ENCODE results near the gene NEURL3. TPM values are rescaled to one million over a fixed set of nuclear protein-coding genes. Genes with fewer than 3 reads are reported as not detected.

NEURL3 gene
- total RNA-seq, 4 donors from 2014 or later, result not detected

DNA sequence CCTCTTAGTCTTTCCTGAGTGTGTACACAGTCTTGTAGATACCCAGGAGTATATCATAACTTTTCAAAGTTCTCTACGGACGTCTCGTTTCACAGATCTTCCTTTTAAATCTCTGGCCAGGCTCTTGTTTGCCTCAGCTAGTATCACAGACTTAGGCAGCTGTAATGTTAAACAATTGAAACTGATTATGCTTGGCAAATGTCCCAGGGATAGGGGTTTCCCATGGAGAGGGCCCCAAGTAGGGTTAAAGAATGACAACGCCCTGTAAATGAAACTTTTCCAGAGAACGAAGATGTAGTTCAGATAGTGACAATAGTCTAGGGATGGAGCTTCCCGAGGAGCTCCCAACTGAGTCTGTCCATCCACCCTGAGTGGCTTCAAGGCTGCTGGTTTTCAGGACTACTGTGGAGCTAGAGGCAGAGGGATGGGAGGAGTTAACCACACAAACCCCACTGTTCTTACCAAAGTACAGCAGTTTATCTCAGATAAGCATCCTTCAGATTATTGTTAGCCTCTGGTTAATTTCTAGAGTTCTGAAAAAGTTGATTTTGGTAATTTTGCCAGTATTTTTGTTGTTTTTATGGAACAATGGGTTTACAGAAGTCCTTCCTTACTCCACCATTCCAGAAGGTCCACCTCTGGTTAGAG, 9.1 kb downstream of the NEURL3 start:
- Histone ChIP-seq H3K4me1 (no peaks in the 10 kb centered on the region), H3K27me3 (peaks cover 11 to 17% (median 14%) of the 10 kb centered on the region in 3 donors), H3K36me3 (no peaks in the 10 kb centered on the region), H3K27ac (peak overlapping the region in 1 of 4 donors; percentile 48), H3K4me3 (no peak overlapping the region), H3K9me3 (no peaks in the 10 kb centered on the region)
- intact Hi-C loops (cut with DNase I; ENCODE audit: low total_unique reads) (no loop called here), in situ Hi-C loops (cut with MboI; ENCODE audit: low sequenced_read_pairs in 4 of 4) (no loop called here)
- TF ChIP-seq, protein P1, sequence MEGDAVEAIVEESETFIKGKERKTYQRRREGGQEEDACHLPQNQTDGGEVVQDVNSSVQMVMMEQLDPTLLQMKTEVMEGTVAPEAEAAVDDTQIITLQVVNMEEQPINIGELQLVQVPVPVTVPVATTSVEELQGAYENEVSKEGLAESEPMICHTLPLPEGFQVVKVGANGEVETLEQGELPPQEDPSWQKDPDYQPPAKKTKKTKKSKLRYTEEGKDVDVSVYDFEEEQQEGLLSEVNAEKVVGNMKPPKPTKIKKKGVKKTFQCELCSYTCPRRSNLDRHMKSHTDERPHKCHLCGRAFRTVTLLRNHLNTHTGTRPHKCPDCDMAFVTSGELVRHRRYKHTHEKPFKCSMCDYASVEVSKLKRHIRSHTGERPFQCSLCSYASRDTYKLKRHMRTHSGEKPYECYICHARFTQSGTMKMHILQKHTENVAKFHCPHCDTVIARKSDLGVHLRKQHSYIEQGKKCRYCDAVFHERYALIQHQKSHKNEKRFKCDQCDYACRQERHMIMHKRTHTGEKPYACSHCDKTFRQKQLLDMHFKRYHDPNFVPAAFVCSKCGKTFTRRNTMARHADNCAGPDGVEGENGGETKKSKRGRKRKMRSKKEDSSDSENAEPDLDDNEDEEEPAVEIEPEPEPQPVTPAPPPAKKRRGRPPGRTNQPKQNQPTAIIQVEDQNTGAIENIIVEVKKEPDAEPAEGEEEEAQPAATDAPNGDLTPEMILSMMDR (IDR thresholded peaks at IDR 0.05 in 4 of 5, conservative IDR thresholded peaks at IDR 0.05 in 1 of 5), result no peak
- TF ChIP-seq POLR2A (IDR thresholded peaks at IDR 0.05), result no peak
- ATAC-seq, result peak in 1 of 2 donors; percentile 16
- DNase-seq, result no peak

DNA sequence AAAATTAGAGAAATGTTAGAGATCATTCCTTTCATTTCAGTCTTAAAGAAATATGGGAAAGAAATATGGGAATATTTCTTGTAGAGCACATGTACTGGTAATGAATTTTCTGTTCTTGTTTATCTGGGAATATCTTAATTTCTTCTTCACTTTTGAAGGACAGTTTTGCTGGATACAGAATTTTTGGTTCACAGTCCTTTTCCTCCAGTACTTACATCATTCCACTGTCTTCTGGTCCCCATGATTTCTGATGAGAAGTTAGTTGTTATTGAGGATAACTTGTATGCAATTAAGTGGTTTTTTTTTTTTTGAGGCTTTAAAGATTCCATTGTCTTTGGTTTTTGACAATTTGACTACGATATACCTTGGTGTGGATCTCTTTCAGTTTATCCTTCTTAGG, 11.0 kb downstream of the NEURL3 start:
- Histone ChIP-seq H3K36me3 (no peaks in the 10 kb centered on the region), H3K9me3 (no peaks in the 10 kb centered on the region), H3K4me1 (no peaks in the 10 kb centered on the region), H3K27me3 (no peaks in the 10 kb centered on the region), H3K4me3 (no peak overlapping the region), H3K27ac (no peak overlapping the region)
- in situ Hi-C loops (cut with MboI; ENCODE audit: low sequenced_read_pairs in 4 of 4) (no loop called here), intact Hi-C loops (cut with DNase I; ENCODE audit: low total_unique reads) (no loop called here)
- ATAC-seq (no peak), DNase-seq (no peak)
- TF ChIP-seq POLR2A (IDR thresholded peaks at IDR 0.05), result no peak
- TF ChIP-seq, protein P1 (IDR thresholded peaks at IDR 0.05 in 4 of 5, conservative IDR thresholded peaks at IDR 0.05 in 1 of 5), result no peak

DNA sequence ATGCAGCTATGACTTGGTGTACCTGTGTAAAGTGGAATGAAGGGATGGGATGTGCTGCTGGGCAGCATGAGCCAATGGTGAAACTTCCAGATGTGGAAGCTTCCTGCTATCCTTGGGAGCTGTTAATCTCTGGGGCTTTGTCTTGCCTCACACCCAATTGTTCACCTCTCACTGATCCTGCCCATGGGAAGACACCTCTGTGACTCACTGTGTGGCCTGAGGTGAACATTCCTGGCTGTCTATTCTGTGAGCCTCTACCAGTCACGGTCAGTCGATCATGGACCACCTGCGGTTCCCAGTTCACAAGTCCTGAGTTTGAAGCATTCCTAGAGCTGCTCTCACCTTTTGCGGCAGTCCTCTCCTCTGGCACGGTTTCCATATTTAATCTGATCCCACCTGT, 12.1 kb downstream of the NEURL3 start:
- DNase-seq, result no peak
- Histone ChIP-seq H3K27me3 (no peaks in the 10 kb centered on the region), H3K36me3 (no peaks in the 10 kb centered on the region), H3K4me3 (no peak overlapping the region), H3K9me3 (no peaks in the 10 kb centered on the region), H3K4me1 (no peaks in the 10 kb centered on the region), H3K27ac (no peak overlapping the region)
- in situ Hi-C loops (cut with MboI; ENCODE audit: low sequenced_read_pairs in 4 of 4), result no loop called here
- no peak for TF ChIP-seq POLR2A (IDR thresholded peaks at IDR 0.05)
- TF ChIP-seq, protein P1 (IDR thresholded peaks at IDR 0.05 in 4 of 5, conservative IDR thresholded peaks at IDR 0.05 in 1 of 5), result no peak
- no peak for ATAC-seq
- intact Hi-C loops (cut with DNase I; ENCODE audit: low total_unique reads), result no loop called here

DNA sequence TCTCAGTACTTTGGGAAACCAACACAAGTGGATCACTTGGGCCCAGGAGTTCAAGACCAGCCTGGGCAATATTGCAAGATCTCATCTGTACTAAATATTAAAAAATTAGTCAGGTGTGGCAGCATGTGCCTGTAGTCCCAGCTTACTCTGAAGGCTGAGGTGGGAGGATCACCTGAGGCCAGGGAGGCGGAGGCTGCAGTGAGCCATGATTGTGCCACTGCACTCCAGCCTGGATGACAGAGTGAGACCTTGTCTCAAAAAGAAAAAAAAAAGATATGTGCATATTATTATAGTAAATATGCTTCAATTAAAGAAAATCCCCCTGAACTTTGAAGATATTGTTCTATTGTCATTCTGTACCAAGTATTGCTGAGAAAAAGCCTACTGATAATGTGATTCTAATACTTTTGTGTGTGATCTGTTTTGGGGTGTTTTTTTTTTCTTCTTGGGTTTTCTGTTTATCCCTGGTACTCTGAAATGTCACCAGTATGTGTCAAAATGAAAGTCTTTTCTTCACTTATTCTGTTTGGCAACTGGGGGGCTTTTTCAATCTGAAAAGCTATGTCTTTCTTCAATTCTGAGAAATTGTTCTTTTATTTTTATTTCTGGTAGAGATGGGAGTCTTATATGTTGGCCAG, 13.2 kb downstream of the NEURL3 start:
- in situ Hi-C loops (cut with MboI; ENCODE audit: low sequenced_read_pairs in 4 of 4), result no loop called here
- intact Hi-C loops (cut with DNase I; ENCODE audit: low total_unique reads), result no loop called here
- ATAC-seq (no peak), DNase-seq (no peak)
- Histone ChIP-seq H3K4me3 (no peak overlapping the region), H3K27me3 (no peaks in the 10 kb centered on the region), H3K27ac (no peak overlapping the region), H3K9me3 (no peaks in the 10 kb centered on the region), H3K4me1 (no peaks in the 10 kb centered on the region), H3K36me3 (no peaks in the 10 kb centered on the region)
- TF ChIP-seq POLR2A (IDR thresholded peaks at IDR 0.05), result no peak
- TF ChIP-seq, protein P1 (IDR thresholded peaks at IDR 0.05 in 4 of 5, conservative IDR thresholded peaks at IDR 0.05 in 1 of 5), result no peak

Data from gastrocnemius medialis (tissue), 4 donors.